ENCODE measurements around the gene NRG3.

Gene NRG3

GRCh38 chr10:82506680-82507376 is 631.8 kb downstream of the NRG3 start:
- DNase-seq, result no peak

- DNase-seq, result no peak
Observed at GRCh38 chr10:82515256-82515655, 640.3 kb downstream of the NRG3 start.

GRCh38 chr10:82529062-82529461 is 654.1 kb downstream of the NRG3 start:
- DNase-seq, result no peak

GRCh38 chr10:82535457-82535856 is 660.5 kb downstream of the NRG3 start:
- DNase-seq, result no peak

GRCh38 chr10:82536668-82537067 is 661.7 kb downstream of the NRG3 start:
- DNase-seq, result no peak

- no peak for DNase-seq
Observed at GRCh38 chr10:82538272-82538671, 663.3 kb downstream of the NRG3 start.

- no peak for DNase-seq
Observed at GRCh38 chr10:82543631-82544030, 668.6 kb downstream of the NRG3 start.

- DNase-seq, result no peak
Observed at GRCh38 chr10:82544377-82544776, 669.4 kb downstream of the NRG3 start.

GRCh38 chr10:82551506-82551905 is 676.5 kb downstream of the NRG3 start:
- no peak for DNase-seq

- no peak for DNase-seq
Observed at GRCh38 chr10:82552267-82552666, 677.3 kb downstream of the NRG3 start.

- DNase-seq, result no peak
Observed at GRCh38 chr10:82554381-82554780, 679.4 kb downstream of the NRG3 start.

- DNase-seq, result no peak
Observed at GRCh38 chr10:82558014-82558607, 683.1 kb downstream of the NRG3 start.

GRCh38 chr10:82564353-82565196 is 689.6 kb downstream of the NRG3 start:
- DNase-seq, result no peak

GRCh38 chr10:82565197-82565575 is 690.2 kb downstream of the NRG3 start:
- no peak for DNase-seq

GRCh38 chr10:82572744-82573143 is 697.8 kb downstream of the NRG3 start:
- DNase-seq, result peak; percentile 52

GRCh38 chr10:82574081-82574480 is 699.1 kb downstream of the NRG3 start:
- no peak for DNase-seq

- DNase-seq, result no peak
Observed at GRCh38 chr10:82575318-82575717, 700.3 kb downstream of the NRG3 start.

GRCh38 chr10:82576093-82576492 is 701.1 kb downstream of the NRG3 start:
- DNase-seq, result no peak

GRCh38 chr10:82581940-82582339 is 706.9 kb downstream of the NRG3 start:
- DNase-seq, result no peak

- DNase-seq, result no peak
Observed at GRCh38 chr10:82591421-82591820, 716.4 kb downstream of the NRG3 start.

- DNase-seq, result no peak
Observed at GRCh38 chr10:82597840-82598239, 722.8 kb downstream of the NRG3 start.

- no peak for DNase-seq
Observed at GRCh38 chr10:82609845-82610244, 734.9 kb downstream of the NRG3 start.

- DNase-seq, result no peak
Observed at GRCh38 chr10:82618007-82618406, 743.0 kb downstream of the NRG3 start.

GRCh38 chr10:82621680-82622079 is 746.7 kb downstream of the NRG3 start:
- no peak for DNase-seq

All from retina (tissue), 1 donor.